Measurements from ENCODE around the gene VWA8. TPM values are rescaled to one million over a fixed set of nuclear protein-coding genes. Genes with fewer than 3 reads are reported as not detected.

Gene VWA8
- 13.2 TPM for polyA plus RNA-seq (2013)

- Histone ChIP-seq H3K4me1 (ENCODE audit: control extremely low read depth in 1 of 4, control insufficient read depth in 4 of 4, insufficient read depth in 4 of 4, low read length in 3 of 4) (peaks cover 7 to 16% (median 10%) of the 10 kb centered on the region in 4 experiments), H3K27ac (ENCODE audit: insufficient read depth in 1 of 2, low read depth in 1 of 2, low read length in 2 of 2, poor library complexity in 1 of 2, severe bottlenecking in 2 of 2) (peak within 1 kb of the TSS in 1 of 2 experiments; percentile 66), H3K4me3 (ENCODE audit: control insufficient read depth in 1 of 7, extremely low read depth in 1 of 7, insufficient read depth in 4 of 7, low read depth in 2 of 7, low read length in 6 of 7) (peak within 1 kb of the TSS; percentile 70 to 87 (median 78)), H3K36me3 (ENCODE audit: control insufficient read depth in 4 of 4, insufficient read depth in 4 of 4, low read length in 3 of 4) (no peaks in the 10 kb centered on the region), H3K27me3 (replicated peaks in 2 of 5; ENCODE audit: control insufficient read depth in 4 of 5, insufficient read depth in 5 of 5, low read length in 4 of 5) (no peaks in the 10 kb centered on the region), H3K9me3 (ENCODE audit: control extremely low read depth in 1 of 5, control insufficient read depth in 4 of 5, insufficient read depth in 2 of 5, low read depth in 1 of 5, low read length in 4 of 5) (no peaks in the 10 kb centered on the region)
- CTCF ChIA-PET: interaction anchor here (0.7 to 1.8 kb wide), 2 partner anchors 11 to 24 kb away, joined by 3 to 4 read pairs; no protein-coding TSS in a partner anchor
- WGBS (ENCODE audit: insufficient coverage): under 1% methylated on average over 79 of the region's 83 CpGs
- peak; percentile 72 to 90 (median 87) for DNase-seq
- POLR2A ChIA-PET: interaction anchor here (1.2 kb wide), 1 partner anchor 11 kb away, joined by 3 read pairs; no protein-coding TSS in a partner anchor
Observed at GRCh38 chr13:41960637-41961465, at the start of gene VWA8. Gene VWA8 (minus strand): TSS chr13:41961109. CDS start chr13:41961015, 94 bp downstream.

- H3K4me1 ChIP-seq (ENCODE audit: control extremely low read depth in 1 of 4, control insufficient read depth in 4 of 4, insufficient read depth in 4 of 4, low read length in 3 of 4): no peaks in the 10 kb centered on the region
- H3K9me3 ChIP-seq (ENCODE audit: control extremely low read depth in 1 of 5, control insufficient read depth in 4 of 5, insufficient read depth in 2 of 5, low read depth in 1 of 5, low read length in 4 of 5): no peaks in the 10 kb centered on the region
- no peak overlapping the region for H3K4me3 ChIP-seq (ENCODE audit: control insufficient read depth in 1 of 7, extremely low read depth in 1 of 7, insufficient read depth in 4 of 7, low read depth in 2 of 7, low read length in 6 of 7)
- 98% methylated on average over 4 of the region's 4 CpGs for WGBS (ENCODE audit: insufficient coverage)
- CTCF ChIA-PET: no interaction called here
- POLR2A ChIA-PET: no interaction called here
- H3K27ac ChIP-seq (ENCODE audit: insufficient read depth in 1 of 2, low read depth in 1 of 2, low read length in 2 of 2, poor library complexity in 1 of 2, severe bottlenecking in 2 of 2): no peak overlapping the region
- no peak for DNase-seq
- H3K27me3 ChIP-seq (replicated peaks in 2 of 5; ENCODE audit: control insufficient read depth in 4 of 5, insufficient read depth in 5 of 5, low read length in 4 of 5): no peaks in the 10 kb centered on the region
- H3K36me3 ChIP-seq (ENCODE audit: control insufficient read depth in 4 of 4, insufficient read depth in 4 of 4, low read length in 3 of 4): no peaks in the 10 kb centered on the region
Observed at GRCh38 chr13:42009057-42009456, 48.1 kb upstream of the VWA8 start.

- Histone ChIP-seq H3K9me3 (ENCODE audit: control extremely low read depth in 1 of 5, control insufficient read depth in 4 of 5, insufficient read depth in 2 of 5, low read depth in 1 of 5, low read length in 4 of 5) (no peaks in the 10 kb centered on the region), H3K36me3 (ENCODE audit: control insufficient read depth in 4 of 4, insufficient read depth in 4 of 4, low read length in 3 of 4) (no peaks in the 10 kb centered on the region), H3K27ac (ENCODE audit: insufficient read depth in 1 of 2, low read depth in 1 of 2, low read length in 2 of 2, poor library complexity in 1 of 2, severe bottlenecking in 2 of 2) (no peak overlapping the region), H3K27me3 (replicated peaks in 2 of 5; ENCODE audit: control insufficient read depth in 4 of 5, insufficient read depth in 5 of 5, low read length in 4 of 5) (no peaks in the 10 kb centered on the region), H3K4me3 (ENCODE audit: control insufficient read depth in 1 of 7, extremely low read depth in 1 of 7, insufficient read depth in 4 of 7, low read depth in 2 of 7, low read length in 6 of 7) (no peak overlapping the region), H3K4me1 (ENCODE audit: control extremely low read depth in 1 of 4, control insufficient read depth in 4 of 4, insufficient read depth in 4 of 4, low read length in 3 of 4) (no peaks in the 10 kb centered on the region)
- POLR2A ChIA-PET: no interaction called here
- no CpG with 5 or more reads among the region's 1 CpG for WGBS (ENCODE audit: insufficient coverage)
- CTCF ChIA-PET: no interaction called here
- no peak for DNase-seq
Observed at GRCh38 chr13:42007844-42008243, 46.9 kb upstream of the VWA8 start.

- Histone ChIP-seq H3K36me3 (ENCODE audit: control insufficient read depth in 4 of 4, insufficient read depth in 4 of 4, low read length in 3 of 4) (no peaks in the 10 kb centered on the region), H3K9me3 (ENCODE audit: control extremely low read depth in 1 of 5, control insufficient read depth in 4 of 5, insufficient read depth in 2 of 5, low read depth in 1 of 5, low read length in 4 of 5) (no peaks in the 10 kb centered on the region), H3K4me1 (ENCODE audit: control extremely low read depth in 1 of 4, control insufficient read depth in 4 of 4, insufficient read depth in 4 of 4, low read length in 3 of 4) (no peaks in the 10 kb centered on the region), H3K27ac (ENCODE audit: insufficient read depth in 1 of 2, low read depth in 1 of 2, low read length in 2 of 2, poor library complexity in 1 of 2, severe bottlenecking in 2 of 2) (no peak overlapping the region), H3K4me3 (ENCODE audit: control insufficient read depth in 1 of 7, extremely low read depth in 1 of 7, insufficient read depth in 4 of 7, low read depth in 2 of 7, low read length in 6 of 7) (no peak overlapping the region), H3K27me3 (replicated peaks in 2 of 5; ENCODE audit: control insufficient read depth in 4 of 5, insufficient read depth in 5 of 5, low read length in 4 of 5) (no peaks in the 10 kb centered on the region)
- DNase-seq: no peak
- no CpG with 5 or more reads among the region's 2 CpGs for WGBS (ENCODE audit: insufficient coverage)
- ChIA-PET POLR2A (no interaction called here), CTCF (no interaction called here)
Observed at GRCh38 chr13:42002066-42002465, 41.2 kb upstream of the VWA8 start.

GRCh38 chr13:42001580-42001979 is 40.7 kb upstream of the VWA8 start:
- DNase-seq: no peak
- Histone ChIP-seq H3K27me3 (replicated peaks in 2 of 5; ENCODE audit: control insufficient read depth in 4 of 5, insufficient read depth in 5 of 5, low read length in 4 of 5) (no peaks in the 10 kb centered on the region), H3K36me3 (ENCODE audit: control insufficient read depth in 4 of 4, insufficient read depth in 4 of 4, low read length in 3 of 4) (no peaks in the 10 kb centered on the region), H3K27ac (ENCODE audit: insufficient read depth in 1 of 2, low read depth in 1 of 2, low read length in 2 of 2, poor library complexity in 1 of 2, severe bottlenecking in 2 of 2) (no peak overlapping the region), H3K9me3 (ENCODE audit: control extremely low read depth in 1 of 5, control insufficient read depth in 4 of 5, insufficient read depth in 2 of 5, low read depth in 1 of 5, low read length in 4 of 5) (no peaks in the 10 kb centered on the region), H3K4me1 (ENCODE audit: control extremely low read depth in 1 of 4, control insufficient read depth in 4 of 4, insufficient read depth in 4 of 4, low read length in 3 of 4) (no peaks in the 10 kb centered on the region), H3K4me3 (ENCODE audit: control insufficient read depth in 1 of 7, extremely low read depth in 1 of 7, insufficient read depth in 4 of 7, low read depth in 2 of 7, low read length in 6 of 7) (no peak overlapping the region)
- CTCF ChIA-PET: no interaction called here
- WGBS (ENCODE audit: insufficient coverage): 79% methylated on average over 4 of the region's 6 CpGs
- POLR2A ChIA-PET: no interaction called here

- H3K27me3 ChIP-seq (replicated peaks in 2 of 5; ENCODE audit: control insufficient read depth in 4 of 5, insufficient read depth in 5 of 5, low read length in 4 of 5): no peaks in the 10 kb centered on the region
- H3K4me1 ChIP-seq (ENCODE audit: control extremely low read depth in 1 of 4, control insufficient read depth in 4 of 4, insufficient read depth in 4 of 4, low read length in 3 of 4): peaks cover 0 to 4% (median 2%) of the 10 kb centered on the region in 4 experiments
- WGBS (ENCODE audit: insufficient coverage): no CpG with 5 or more reads among the region's 2 CpGs
- H3K27ac ChIP-seq (ENCODE audit: insufficient read depth in 1 of 2, low read depth in 1 of 2, low read length in 2 of 2, poor library complexity in 1 of 2, severe bottlenecking in 2 of 2): no peak overlapping the region
- ChIA-PET CTCF (no interaction called here), POLR2A (no interaction called here)
- H3K9me3 ChIP-seq (ENCODE audit: control extremely low read depth in 1 of 5, control insufficient read depth in 4 of 5, insufficient read depth in 2 of 5, low read depth in 1 of 5, low read length in 4 of 5): no peaks in the 10 kb centered on the region
- H3K36me3 ChIP-seq (ENCODE audit: control insufficient read depth in 4 of 4, insufficient read depth in 4 of 4, low read length in 3 of 4): no peaks in the 10 kb centered on the region
- no peak for DNase-seq
- H3K4me3 ChIP-seq (ENCODE audit: control insufficient read depth in 1 of 7, extremely low read depth in 1 of 7, insufficient read depth in 4 of 7, low read depth in 2 of 7, low read length in 6 of 7): no peak overlapping the region
Observed at GRCh38 chr13:42000846-42001245, 39.9 kb upstream of the VWA8 start.

- no peak for DNase-seq
- Histone ChIP-seq H3K36me3 (ENCODE audit: control insufficient read depth in 4 of 4, insufficient read depth in 4 of 4, low read length in 3 of 4) (no peaks in the 10 kb centered on the region), H3K9me3 (ENCODE audit: control extremely low read depth in 1 of 5, control insufficient read depth in 4 of 5, insufficient read depth in 2 of 5, low read depth in 1 of 5, low read length in 4 of 5) (no peaks in the 10 kb centered on the region), H3K4me3 (ENCODE audit: control insufficient read depth in 1 of 7, extremely low read depth in 1 of 7, insufficient read depth in 4 of 7, low read depth in 2 of 7, low read length in 6 of 7) (no peak overlapping the region), H3K27me3 (replicated peaks in 2 of 5; ENCODE audit: control insufficient read depth in 4 of 5, insufficient read depth in 5 of 5, low read length in 4 of 5) (no peaks in the 10 kb centered on the region), H3K4me1 (ENCODE audit: control extremely low read depth in 1 of 4, control insufficient read depth in 4 of 4, insufficient read depth in 4 of 4, low read length in 3 of 4) (peaks cover 0 to 6% (median 2%) of the 10 kb centered on the region in 4 experiments), H3K27ac (ENCODE audit: insufficient read depth in 1 of 2, low read depth in 1 of 2, low read length in 2 of 2, poor library complexity in 1 of 2, severe bottlenecking in 2 of 2) (no peak overlapping the region)
- no CpG with 5 or more reads among the region's 1 CpG for WGBS (ENCODE audit: insufficient coverage)
- POLR2A ChIA-PET: no interaction called here
- CTCF ChIA-PET: no interaction called here
Observed at GRCh38 chr13:41997396-41997795, 36.5 kb upstream of the VWA8 start.

Data from common myeloid progenitor, CD34-positive (primary cell).